Fibroblast of lung (primary cell): ENCODE measurements around the gene DNAH5. TPM values are rescaled to one million over a fixed set of nuclear protein-coding genes. Genes with fewer than 3 reads are reported as not detected.

Experiments
- DNase-seq, 2 donors: peaks; one replicate each; pipeline versions ENCODE4 v3.0.0 to v3.0.0-alpha.2; 2010; ENCODE audit warnings: low read depth in 2 of 2
- H2AFZ ChIP-seq: 2 replicates; pipeline ENCODE4 v1.5.1; 2012; ENCODE audit warnings: low read length, control low read depth, inconsistent platforms
- H3K27ac ChIP-seq: 2 replicates; pipeline ENCODE4 v1.5.1; 2011; ENCODE audit warnings: low read length, control low read depth; ENCODE audit not compliant: insufficient read depth
- H3K27me3 ChIP-seq: 2 replicates; pipeline ENCODE4 v1.5.1; 2011; ENCODE audit warnings: mild to moderate bottlenecking, low read length; ENCODE audit not compliant: control insufficient read depth, insufficient read depth
- H3K36me3 ChIP-seq: 2 replicates; pipeline ENCODE4 v1.5.1; 2011; ENCODE audit warnings: low read length; ENCODE audit not compliant: control insufficient read depth, insufficient read depth
- H3K4me1 ChIP-seq: 2 replicates; pipeline ENCODE4 v1.5.1; 2011; ENCODE audit warnings: low read length; ENCODE audit not compliant: control insufficient read depth, insufficient read depth; ENCODE audit errors: extremely low read depth
- H3K4me2 ChIP-seq: 2 replicates; pipeline ENCODE4 v1.5.1; 2011; ENCODE audit warnings: low read length, control low read depth; ENCODE audit not compliant: insufficient read depth; ENCODE audit errors: extremely low read depth
- H3K4me3 ChIP-seq, 4 experiments: fragments of 200-600 bp in 1 of 4; sonication (generic) in 1 of 4; replicated peaks in 1 of 4; 2 replicates each; pipeline ENCODE4 v1.5.1; 2011 to 2016; ENCODE audit warnings: low read length in 4 of 4, low read depth in 3 of 4, mild to moderate bottlenecking in 3 of 4, control low read depth in 2 of 4, inconsistent platforms in 1 of 4, mixed read lengths in 1 of 4; ENCODE audit not compliant: insufficient read depth in 1 of 4; ENCODE audit errors: control extremely low read depth in 1 of 4
- H3K79me2 ChIP-seq: 2 replicates; pipeline ENCODE4 v1.5.1; 2012; ENCODE audit warnings: mild to moderate bottlenecking, low read length, inconsistent platforms; ENCODE audit not compliant: control insufficient read depth, insufficient read depth
- H3K9ac ChIP-seq: 2 replicates; pipeline ENCODE4 v1.5.1; 2011; ENCODE audit warnings: mild to moderate bottlenecking, low read length, control low read depth; ENCODE audit not compliant: insufficient read depth
- H3K9me3 ChIP-seq: 2 replicates; pipeline ENCODE4 v1.5.1; 2012; ENCODE audit warnings: low read depth, low read length; ENCODE audit not compliant: control insufficient read depth, insufficient read depth
- H4K20me1 ChIP-seq: 2 replicates; pipeline ENCODE4 v1.5.1; 2011; ENCODE audit warnings: low read length; ENCODE audit not compliant: control insufficient read depth, insufficient read depth; ENCODE audit errors: extremely low read depth
- EZH2 ChIP-seq: IDR thresholded peaks from 2 replicates; pipeline ENCODE4 v1.5.1; 2012; ENCODE audit warnings: low read length, control low read depth, mild to moderate bottlenecking; ENCODE audit errors: missing control alignments
- polyA plus RNA-seq, 2 donors: library from polyadenylated mRNA; depleted of rRNA in 1 of 2; stranded (reverse) in 1 of 2; unstranded in 1 of 2; fragments of >200 nt; gene quantifications; 2 replicates each; pipeline ENCODE4 v1.2.1, GENCODE V29; 2011 to 2012; ENCODE audit warnings: missing spikeins in 1 of 2
- total RNA-seq: library from RNA; depleted of rRNA; stranded (reverse); fragments of >200 nt; gene quantifications from 2 replicates; pipeline ENCODE4 v1.2.1, GENCODE V29; 2014
- TF ChIP-seq, protein P1 (sequence below), 2 donors: IDR thresholded peaks in 1 of 2; conservative IDR thresholded peaks in 1 of 2; 1 replicate in 1 of 2; 2 replicates in 1 of 2; pipeline ENCODE4 v1.5.1; 2011 to 2012; ENCODE audit warnings: low read length in 2 of 2, control low read depth in 1 of 2, inconsistent platforms in 1 of 2, low read depth in 1 of 2, mild to moderate bottlenecking in 1 of 2

The DNAH5 gene
- total and polyA plus RNA-seq, 2 donors (not counting 1 experiment from before 2014, with no cell fraction given), result 2.1 to 3.1 TPM

DNA sequence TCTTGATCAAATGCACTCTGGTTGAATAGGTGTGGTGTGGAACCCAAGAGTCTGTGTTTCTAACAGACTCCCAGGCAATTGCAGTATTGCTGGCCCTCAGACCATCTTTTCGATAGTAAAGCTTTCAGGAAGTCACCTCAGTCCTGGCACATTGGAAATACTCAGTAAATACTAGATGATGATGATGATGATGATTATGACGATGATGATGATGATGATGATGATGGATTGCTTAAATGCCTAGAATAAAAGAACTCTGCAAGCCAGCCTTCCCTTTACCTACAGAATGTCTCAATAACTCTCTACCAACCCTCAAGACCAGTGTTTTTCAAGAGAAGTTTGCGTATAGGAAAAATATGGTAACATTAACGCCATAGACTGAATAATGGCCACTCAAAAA is 268.0 kb downstream of the DNAH5 start:
- Histone ChIP-seq H3K79me2 (no peaks in the 10 kb centered on the region), H2AFZ (no peak overlapping the region), H3K27ac (no peak overlapping the region), H3K4me1 (no peaks in the 10 kb centered on the region), H3K27me3 (no peaks in the 10 kb centered on the region), H3K9me3 (no peaks in the 10 kb centered on the region), H4K20me1 (no peaks in the 10 kb centered on the region), H3K36me3 (no peaks in the 10 kb centered on the region), H3K4me2 (no peak overlapping the region), H3K9ac (no peak overlapping the region), H3K4me3 (no peak overlapping the region)
- TF ChIP-seq, protein P1, sequence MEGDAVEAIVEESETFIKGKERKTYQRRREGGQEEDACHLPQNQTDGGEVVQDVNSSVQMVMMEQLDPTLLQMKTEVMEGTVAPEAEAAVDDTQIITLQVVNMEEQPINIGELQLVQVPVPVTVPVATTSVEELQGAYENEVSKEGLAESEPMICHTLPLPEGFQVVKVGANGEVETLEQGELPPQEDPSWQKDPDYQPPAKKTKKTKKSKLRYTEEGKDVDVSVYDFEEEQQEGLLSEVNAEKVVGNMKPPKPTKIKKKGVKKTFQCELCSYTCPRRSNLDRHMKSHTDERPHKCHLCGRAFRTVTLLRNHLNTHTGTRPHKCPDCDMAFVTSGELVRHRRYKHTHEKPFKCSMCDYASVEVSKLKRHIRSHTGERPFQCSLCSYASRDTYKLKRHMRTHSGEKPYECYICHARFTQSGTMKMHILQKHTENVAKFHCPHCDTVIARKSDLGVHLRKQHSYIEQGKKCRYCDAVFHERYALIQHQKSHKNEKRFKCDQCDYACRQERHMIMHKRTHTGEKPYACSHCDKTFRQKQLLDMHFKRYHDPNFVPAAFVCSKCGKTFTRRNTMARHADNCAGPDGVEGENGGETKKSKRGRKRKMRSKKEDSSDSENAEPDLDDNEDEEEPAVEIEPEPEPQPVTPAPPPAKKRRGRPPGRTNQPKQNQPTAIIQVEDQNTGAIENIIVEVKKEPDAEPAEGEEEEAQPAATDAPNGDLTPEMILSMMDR (conservative IDR thresholded peaks at IDR 0.05 in 1 of 2, IDR thresholded peaks at IDR 0.05 in 1 of 2; ENCODE audit: low read depth in 1 of 2, low read length in 2 of 2), result no peak
- TF ChIP-seq EZH2, result no peak
- DNase-seq, result no peak

DNA sequence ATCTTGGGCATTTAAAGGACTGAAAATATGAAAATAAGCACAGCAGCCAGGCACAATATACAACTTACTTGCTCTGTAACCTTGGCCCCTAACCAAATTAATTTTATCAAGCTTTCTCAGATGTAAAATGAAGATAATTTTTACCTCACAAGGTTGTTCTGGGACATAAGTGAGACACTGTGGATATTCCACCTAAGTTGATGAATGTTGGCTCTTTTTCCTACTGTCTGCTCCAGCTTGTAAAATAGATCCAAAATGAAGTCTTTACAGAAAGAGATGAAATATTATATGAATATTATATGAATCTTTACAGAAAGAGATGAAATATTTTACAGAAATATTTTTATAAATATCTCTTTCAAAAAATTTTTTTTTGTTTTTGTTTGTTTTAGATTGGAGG is 270.1 kb downstream of the DNAH5 start:
- H3K9ac ChIP-seq, result no peak overlapping the region
- H3K4me3 ChIP-seq, result no peak overlapping the region
- H2AFZ ChIP-seq, result no peak overlapping the region

GRCh38 chr5:13673511-13673910 is 271.0 kb downstream of the DNAH5 start:
- Histone ChIP-seq H4K20me1 (no peaks in the 10 kb centered on the region), H2AFZ (no peak overlapping the region), H3K27ac (no peak overlapping the region), H3K27me3 (no peaks in the 10 kb centered on the region), H3K4me3 (no peak overlapping the region), H3K4me1 (no peaks in the 10 kb centered on the region), H3K4me2 (no peak overlapping the region), H3K9me3 (no peaks in the 10 kb centered on the region), H3K36me3 (no peaks in the 10 kb centered on the region), H3K79me2 (no peaks in the 10 kb centered on the region), H3K9ac (no peak overlapping the region)
- no peak for DNase-seq
- TF ChIP-seq EZH2, result no peak
- TF ChIP-seq, protein P1 (conservative IDR thresholded peaks at IDR 0.05 in 1 of 2, IDR thresholded peaks at IDR 0.05 in 1 of 2; ENCODE audit: low read depth in 1 of 2, low read length in 2 of 2), result no peak

More for the DNA sequence above, 270.1 kb downstream of the DNAH5 start:
- no peaks in the 10 kb centered on the region for H3K36me3 ChIP-seq
- H3K79me2 ChIP-seq, result no peaks in the 10 kb centered on the region
- H3K9me3 ChIP-seq, result no peaks in the 10 kb centered on the region
- H3K4me1 ChIP-seq, result no peaks in the 10 kb centered on the region
- no peak overlapping the region for H3K27ac ChIP-seq
- H3K4me2 ChIP-seq, result no peak overlapping the region
- H3K27me3 ChIP-seq, result no peaks in the 10 kb centered on the region
- no peaks in the 10 kb centered on the region for H4K20me1 ChIP-seq
- TF ChIP-seq EZH2, result no peak
- TF ChIP-seq, protein P1 (conservative IDR thresholded peaks at IDR 0.05 in 1 of 2, IDR thresholded peaks at IDR 0.05 in 1 of 2; ENCODE audit: low read depth in 1 of 2, low read length in 2 of 2), result no peak
- DNase-seq, result no peak
